T-helper 1 cell treated with Interleukin-12 subunit alpha and Interleukin-12 subunit beta and Interleukin-4 antibody, amounts not matched to agents 30 μg/mL and 1 μg/mL, for 36 hours (primary cell): ENCODE measurements around the gene NDUFS5.
"Not testable (repeated sequence)": the region's sequence is repeated elsewhere in the genome, so short reads cannot be mapped to it uniquely, and the experiment has no call there.

Experiments used
- H3K27ac Mint-ChIP-seq: one replicate; pipeline ENCODE4 v1.8.0; 2021; ENCODE audit warnings: mild to moderate bottlenecking, mixed read lengths
- H3K27me3 Mint-ChIP-seq: one replicate; pipeline ENCODE4 v1.8.0; 2021; ENCODE audit warnings: low read depth, mixed read lengths
- H3K36me3 Mint-ChIP-seq: one replicate; pipeline ENCODE4 v1.8.0; 2021; ENCODE audit warnings: low read depth, mixed read lengths
- H3K4me1 Mint-ChIP-seq: one replicate; pipeline ENCODE4 v1.8.0; 2021; ENCODE audit warnings: low read depth, mixed read lengths
- H3K4me3 Mint-ChIP-seq: one replicate; pipeline ENCODE4 v1.8.0; 2021; ENCODE audit warnings: mild to moderate bottlenecking, moderate library complexity, mixed read lengths
- H3K9me3 Mint-ChIP-seq: one replicate; pipeline ENCODE4 v1.8.0; 2021; ENCODE audit warnings: mixed read lengths

NDUFS5 gene

DNA sequence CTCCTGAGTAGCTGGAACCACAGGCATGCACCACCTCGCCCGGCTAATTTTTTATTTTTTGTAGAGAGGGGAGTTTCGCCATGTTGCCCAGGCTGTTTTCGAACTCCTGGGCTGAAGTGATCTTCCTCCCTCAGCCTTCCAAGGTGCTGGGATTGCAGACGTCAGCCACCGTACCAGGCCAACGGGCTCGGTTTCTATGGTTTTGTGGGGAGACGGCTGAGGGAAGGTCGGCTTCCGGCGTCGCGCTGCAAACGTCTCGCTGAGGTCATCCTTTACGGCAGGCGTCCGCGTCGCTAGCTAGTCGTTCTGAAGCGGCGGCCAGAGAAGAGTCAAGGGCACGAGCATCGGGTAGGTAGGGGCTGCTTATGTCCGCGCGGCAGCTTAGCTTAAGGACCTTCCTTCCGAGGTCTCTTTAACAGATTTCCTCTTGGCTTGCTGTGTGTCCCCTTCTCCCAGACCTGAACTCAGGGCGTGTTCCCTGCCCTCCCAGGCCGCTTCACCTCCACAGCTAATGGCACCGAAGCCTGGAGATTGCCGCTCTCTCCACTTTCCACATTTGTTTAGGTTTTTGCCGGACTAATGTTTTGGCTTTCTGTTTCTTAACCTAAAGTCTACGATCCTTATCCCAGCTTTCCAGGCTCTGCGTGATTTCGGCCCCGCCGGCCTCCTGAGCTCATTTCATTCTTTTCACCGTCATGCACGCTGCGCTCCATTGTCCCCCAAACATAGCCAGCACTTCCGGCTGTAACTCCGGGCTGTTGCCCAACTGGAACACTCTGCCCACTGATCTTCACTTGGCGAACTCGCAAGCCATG, at the start of gene NDUFS5:
TSS of gene NDUFS5 (plus strand) at position 300 of the 815 bp plus-strand sequence. CDS start 2,375 bp downstream, outside the sequence.
- peak within 1 kb of the TSS; percentile 96 for H3K27ac Mint-ChIP-seq
- peak within 1 kb of the TSS; percentile 97 for H3K4me3 Mint-ChIP-seq
- no peaks in the 10 kb centered on the region for H3K9me3 Mint-ChIP-seq
- peaks cover 17% of the 10 kb centered on the region for H3K4me1 Mint-ChIP-seq
- peaks cover 3% of the 10 kb centered on the region for H3K27me3 Mint-ChIP-seq
- peaks cover 14% of the 10 kb centered on the region for H3K36me3 Mint-ChIP-seq

DNA sequence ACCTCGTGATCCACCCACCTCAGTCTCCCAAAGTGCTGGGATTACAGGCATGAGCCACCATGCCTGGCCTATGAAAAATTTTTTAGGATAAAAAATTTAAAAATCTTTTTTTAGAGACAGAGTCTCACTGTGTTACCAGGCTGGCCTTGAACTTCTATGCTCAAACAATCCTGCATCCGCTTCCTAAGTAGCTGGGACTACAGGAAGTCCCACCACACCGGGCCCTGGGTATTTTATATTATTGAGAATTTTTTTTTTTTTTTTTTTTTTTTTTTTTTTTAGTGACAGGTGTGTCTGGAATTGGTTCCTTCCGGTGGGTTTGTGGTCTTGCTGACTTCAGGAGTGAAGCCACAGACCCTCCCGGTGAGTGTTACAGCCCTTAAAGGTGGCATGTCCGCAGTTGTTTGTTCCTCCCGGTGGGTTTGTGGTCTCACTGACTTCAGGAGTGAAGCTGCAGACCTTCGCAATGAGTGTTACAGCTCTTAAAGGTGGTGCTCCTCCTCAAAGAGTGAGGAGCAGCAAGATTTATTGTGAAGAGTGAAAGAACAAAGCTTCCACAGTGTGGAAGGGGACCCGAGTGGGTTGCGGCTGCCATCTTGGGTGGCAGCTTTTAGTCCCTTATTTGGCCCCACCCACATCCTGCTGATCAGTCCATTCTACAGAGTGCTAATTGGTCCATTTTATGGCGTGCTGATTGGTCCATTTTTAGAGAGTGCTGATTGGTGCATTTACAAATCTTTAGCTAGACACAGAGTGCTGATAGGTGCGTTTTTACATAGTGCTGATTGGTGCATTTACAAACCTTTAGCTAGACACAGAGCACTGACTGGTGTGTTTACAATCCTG, 48.5 kb upstream of the NDUFS5 start:
- H3K4me3 Mint-ChIP-seq: peak overlapping the region; percentile 40
- H3K27me3 Mint-ChIP-seq: not testable (repeated sequence)
- peak overlapping the region; percentile 88 for H3K27ac Mint-ChIP-seq
- peaks cover 11% of the 10 kb centered on the region for H3K36me3 Mint-ChIP-seq
- peaks cover 14% of the 10 kb centered on the region for H3K4me1 Mint-ChIP-seq
- peaks cover 18% of the 10 kb centered on the region for H3K9me3 Mint-ChIP-seq

DNA sequence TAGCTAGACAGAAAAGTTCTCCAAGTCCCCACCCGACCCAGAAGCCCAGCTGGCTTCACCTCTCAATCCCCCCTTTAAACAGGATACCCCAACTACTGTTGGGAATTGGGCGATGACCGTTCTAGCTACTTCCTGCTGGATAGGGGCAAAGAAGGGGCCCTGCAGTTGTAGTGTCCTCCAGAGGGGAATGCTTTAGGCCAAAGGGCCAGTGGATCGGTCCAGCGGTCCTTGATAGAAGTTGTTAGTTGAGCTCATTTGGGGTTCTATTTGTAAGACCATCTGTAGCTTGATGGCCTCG, 48.0 kb upstream of the NDUFS5 start:
- not testable (repeated sequence) for H3K27me3 Mint-ChIP-seq, H3K4me3 Mint-ChIP-seq
- H3K9me3 Mint-ChIP-seq: peaks cover 18% of the 10 kb centered on the region
- peak overlapping the region; percentile 88 for H3K27ac Mint-ChIP-seq
- peaks cover 11% of the 10 kb centered on the region for H3K36me3 Mint-ChIP-seq
- H3K4me1 Mint-ChIP-seq: peaks cover 13% of the 10 kb centered on the region

DNA sequence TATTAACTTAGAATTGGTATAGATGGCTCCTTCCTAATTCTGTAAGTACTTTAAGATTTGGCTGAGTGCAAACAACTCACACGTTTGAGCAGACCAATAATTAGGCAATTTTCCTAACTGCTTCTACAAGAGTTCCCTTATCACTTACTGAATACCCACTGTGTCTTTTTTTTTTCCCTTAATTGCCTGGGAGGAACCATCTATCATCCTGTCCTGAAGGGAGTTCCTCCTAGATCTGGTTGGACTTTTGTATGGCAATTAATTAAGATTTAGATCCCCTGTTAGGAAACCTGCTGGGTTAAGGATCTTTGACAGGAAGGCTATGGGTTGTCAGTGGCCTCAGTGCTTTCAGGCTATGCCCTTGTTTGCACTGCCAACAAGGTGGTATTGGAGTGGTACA, 46.8 kb upstream of the NDUFS5 start:
- H3K27ac Mint-ChIP-seq, H3K27me3 Mint-ChIP-seq, H3K4me3 Mint-ChIP-seq: not testable (repeated sequence)
- H3K36me3 Mint-ChIP-seq: peaks cover 11% of the 10 kb centered on the region
- H3K4me1 Mint-ChIP-seq: peaks cover 13% of the 10 kb centered on the region
- H3K9me3 Mint-ChIP-seq: peaks cover 18% of the 10 kb centered on the region

DNA sequence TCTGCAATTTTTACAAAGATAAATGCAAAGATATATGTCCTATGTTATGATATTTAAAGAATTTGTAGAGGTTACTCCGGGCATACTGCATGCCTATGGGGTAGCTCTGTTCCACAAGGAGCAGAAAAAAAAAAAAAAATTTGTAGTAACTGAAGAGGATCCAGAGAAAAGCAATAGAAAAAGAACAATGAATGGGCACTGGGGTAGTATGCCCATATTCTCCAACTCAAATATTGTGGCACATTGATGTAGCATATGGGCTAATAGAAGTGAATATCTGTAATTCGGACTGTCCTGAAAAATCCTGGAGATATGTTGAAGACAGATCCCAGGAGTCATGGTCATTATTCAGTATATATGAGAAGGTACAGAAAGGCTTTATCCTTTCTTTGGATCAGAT, 36.2 kb upstream of the NDUFS5 start:
- Mint-ChIP-seq H3K4me3 (peak overlapping the region; percentile 79), H3K4me1 (peaks cover 21% of the 10 kb centered on the region), H3K27ac (peak overlapping the region; percentile 74), H3K36me3 (peaks cover 14% of the 10 kb centered on the region), H3K9me3 (no peaks in the 10 kb centered on the region), H3K27me3 (no peaks in the 10 kb centered on the region)

DNA sequence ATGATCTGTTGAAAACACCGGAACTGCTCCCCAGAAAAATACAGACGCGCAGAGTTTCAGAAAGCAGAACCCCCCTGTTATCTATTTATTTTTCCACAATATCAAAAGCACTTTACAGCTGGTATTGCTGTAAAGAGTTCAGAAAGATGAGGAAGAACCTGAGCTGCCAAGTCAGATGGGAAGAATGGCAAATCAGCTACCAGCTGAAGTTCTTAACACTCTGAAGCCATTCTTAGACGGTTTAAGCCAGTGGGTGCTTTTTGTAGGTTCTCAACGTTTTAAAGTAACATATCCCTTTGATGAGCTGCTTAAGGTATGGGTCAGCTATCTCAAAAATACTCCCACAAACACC, 35.8 kb upstream of the NDUFS5 start:
- Mint-ChIP-seq H3K27me3 (no peaks in the 10 kb centered on the region), H3K9me3 (no peaks in the 10 kb centered on the region), H3K36me3 (peaks cover 17% of the 10 kb centered on the region), H3K27ac (peak overlapping the region; percentile 74), H3K4me3 (peak overlapping the region; percentile 79), H3K4me1 (peaks cover 24% of the 10 kb centered on the region)

DNA sequence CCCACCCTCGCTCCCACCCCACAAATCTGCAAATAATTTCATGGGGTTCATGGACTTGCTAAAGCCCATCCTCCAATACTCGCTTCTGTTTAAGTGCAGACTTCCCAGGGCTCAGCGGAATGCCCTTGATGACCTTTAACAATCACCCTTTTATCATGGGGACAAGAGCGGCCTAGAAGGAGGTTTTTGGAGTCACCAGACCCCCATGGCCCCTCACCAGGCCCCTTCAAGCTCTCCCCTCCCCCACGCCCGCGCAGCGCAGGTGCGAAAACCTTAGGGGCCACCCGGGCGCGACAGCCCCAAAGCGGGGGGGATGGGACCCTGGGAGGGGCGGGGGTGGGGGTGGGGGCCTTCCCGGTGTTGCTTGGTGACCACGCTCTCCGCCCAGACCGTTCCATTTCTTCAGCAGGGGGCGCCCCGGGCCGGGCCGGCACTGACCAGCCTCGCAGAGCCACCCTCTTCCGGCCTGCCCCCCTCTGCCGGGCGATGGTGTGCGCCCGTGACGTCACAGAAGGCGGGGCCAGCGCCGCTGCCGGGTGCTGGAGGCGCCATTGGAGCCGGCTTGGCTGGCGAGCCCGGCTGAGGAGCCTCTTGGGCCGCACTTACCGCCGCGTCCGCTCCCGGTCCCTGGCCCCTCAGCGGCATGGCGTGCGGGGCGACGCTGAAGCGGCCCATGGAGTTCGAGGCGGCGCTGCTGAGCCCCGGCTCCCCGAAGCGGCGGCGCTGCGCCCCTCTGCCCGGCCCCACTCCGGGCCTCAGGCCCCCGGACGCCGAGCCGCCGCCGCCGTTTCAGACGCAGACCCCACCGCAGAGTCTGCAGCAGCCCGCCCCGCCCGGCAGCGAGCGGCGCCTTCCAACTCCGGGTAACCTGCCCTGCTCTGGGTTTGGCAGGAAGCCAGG, 35.2 kb upstream of the NDUFS5 start, which contains the start of gene AKIRIN1:
TSS of gene AKIRIN1 (plus strand) at position 539 of the 900 bp plus-strand sequence. CDS start at position 644, 105 bp downstream.
- Mint-ChIP-seq H3K9me3 (no peaks in the 10 kb centered on the region), H3K27me3 (no peaks in the 10 kb centered on the region), H3K36me3 (peaks cover 19% of the 10 kb centered on the region), H3K27ac (peak within 1 kb of the TSS; percentile 74), H3K4me1 (peaks cover 28% of the 10 kb centered on the region), H3K4me3 (peak within 1 kb of the TSS; percentile 86)

DNA sequence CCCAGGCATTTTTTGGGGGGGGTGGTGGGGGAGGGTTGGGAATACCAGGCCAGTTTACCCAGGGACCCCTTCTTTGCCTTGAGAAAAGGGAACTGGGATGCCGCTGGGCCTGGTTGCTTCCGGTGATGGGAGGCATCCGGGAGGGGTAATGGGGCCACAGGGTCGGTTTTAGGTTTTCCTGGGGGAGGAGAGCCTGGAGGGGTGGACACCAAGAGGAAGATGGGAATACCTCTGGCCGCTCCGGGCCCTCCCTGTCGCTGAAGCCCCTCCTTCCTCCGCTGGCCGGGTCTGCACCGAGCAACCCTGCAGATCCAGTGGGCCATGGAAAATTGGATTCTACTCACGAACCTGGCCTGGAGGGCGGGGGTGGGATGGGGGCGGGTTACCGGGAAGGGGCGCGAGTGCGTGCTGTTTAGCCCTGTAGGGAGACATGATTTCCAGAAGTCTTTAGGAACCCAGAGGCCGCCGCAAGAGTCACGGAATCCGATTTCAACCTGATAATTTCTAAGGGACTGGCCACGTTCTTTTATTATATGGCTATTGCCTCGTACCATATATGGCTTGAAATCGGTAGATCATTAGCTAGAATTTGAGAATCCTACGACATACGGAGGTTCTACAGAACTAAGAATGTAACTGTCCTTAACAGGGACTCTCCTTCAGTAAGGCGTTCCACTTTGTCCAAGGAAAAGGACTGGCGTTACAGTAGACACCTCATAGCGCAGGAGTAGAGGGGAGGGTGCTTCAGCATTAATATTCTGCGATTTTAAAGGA, 34.3 kb upstream of the NDUFS5 start:
- peak overlapping the region; percentile 46 for H3K27ac Mint-ChIP-seq
- H3K4me3 Mint-ChIP-seq: peak overlapping the region; percentile 86
- no peaks in the 10 kb centered on the region for H3K9me3 Mint-ChIP-seq
- peaks cover 34% of the 10 kb centered on the region for H3K4me1 Mint-ChIP-seq
- peaks cover 23% of the 10 kb centered on the region for H3K36me3 Mint-ChIP-seq
- H3K27me3 Mint-ChIP-seq: no peaks in the 10 kb centered on the region

DNA sequence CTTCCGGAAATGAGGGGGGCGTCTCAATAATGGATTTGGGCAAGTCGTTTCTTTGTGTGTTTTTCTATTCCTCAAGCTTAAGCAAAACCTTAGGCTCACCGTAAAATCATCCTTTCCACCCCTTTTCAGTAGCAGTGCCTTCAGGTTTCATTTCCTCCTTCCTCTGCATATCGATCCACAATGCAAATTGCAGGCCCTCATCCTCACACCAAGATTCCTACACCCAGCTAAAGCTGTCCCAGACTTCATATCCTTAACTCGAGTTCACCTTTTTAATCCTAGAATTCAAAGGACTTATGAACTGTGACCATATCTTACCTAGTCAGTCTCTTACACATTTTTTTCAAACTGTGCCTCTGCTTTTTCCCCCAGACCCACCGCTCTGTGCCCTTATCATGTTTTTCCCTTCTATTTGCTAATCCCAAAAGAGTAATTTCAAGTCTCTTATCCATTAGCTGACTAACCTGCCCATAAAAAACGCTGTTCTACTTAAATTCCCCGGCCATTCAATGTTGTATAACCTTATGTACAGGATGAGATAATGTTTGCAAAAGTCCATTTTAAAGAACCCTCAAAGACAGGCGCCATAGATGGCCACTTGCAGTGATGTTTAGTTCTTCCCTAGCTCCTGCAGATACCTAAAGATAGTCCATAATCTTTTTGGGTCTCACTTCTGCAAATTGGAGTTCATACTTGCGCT, 33.6 kb upstream of the NDUFS5 start:
- peaks cover 28% of the 10 kb centered on the region for H3K36me3 Mint-ChIP-seq
- H3K27me3 Mint-ChIP-seq: no peaks in the 10 kb centered on the region
- H3K4me3 Mint-ChIP-seq: peak overlapping the region; percentile 86
- H3K4me1 Mint-ChIP-seq: peaks cover 40% of the 10 kb centered on the region
- no peaks in the 10 kb centered on the region for H3K9me3 Mint-ChIP-seq
- peak overlapping the region; percentile 46 for H3K27ac Mint-ChIP-seq

DNA sequence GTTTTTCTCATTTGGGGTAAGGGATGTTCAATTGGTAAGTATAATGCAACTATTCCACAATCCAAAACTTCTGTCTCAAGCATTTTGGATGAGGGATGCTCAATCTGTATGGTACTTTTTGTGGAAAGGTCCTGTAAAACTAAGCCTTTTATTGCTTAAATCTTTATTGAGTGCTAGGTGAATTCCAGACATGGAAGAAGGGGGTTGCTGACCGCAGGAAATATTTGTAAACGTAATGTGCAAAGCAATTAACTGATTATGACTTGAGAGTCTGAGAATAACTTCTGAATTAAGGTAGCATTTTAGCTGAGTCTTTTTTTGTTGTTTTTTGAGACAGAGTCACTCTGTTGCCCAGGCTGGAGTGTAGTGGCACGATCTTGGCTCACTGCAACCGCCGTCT, 32.0 kb upstream of the NDUFS5 start:
- H3K27ac Mint-ChIP-seq: peak overlapping the region; percentile 20
- H3K4me1 Mint-ChIP-seq: peaks cover 49% of the 10 kb centered on the region
- no peaks in the 10 kb centered on the region for H3K27me3 Mint-ChIP-seq
- H3K36me3 Mint-ChIP-seq: peaks cover 40% of the 10 kb centered on the region
- no peak overlapping the region for H3K4me3 Mint-ChIP-seq
- H3K9me3 Mint-ChIP-seq: no peaks in the 10 kb centered on the region

DNA sequence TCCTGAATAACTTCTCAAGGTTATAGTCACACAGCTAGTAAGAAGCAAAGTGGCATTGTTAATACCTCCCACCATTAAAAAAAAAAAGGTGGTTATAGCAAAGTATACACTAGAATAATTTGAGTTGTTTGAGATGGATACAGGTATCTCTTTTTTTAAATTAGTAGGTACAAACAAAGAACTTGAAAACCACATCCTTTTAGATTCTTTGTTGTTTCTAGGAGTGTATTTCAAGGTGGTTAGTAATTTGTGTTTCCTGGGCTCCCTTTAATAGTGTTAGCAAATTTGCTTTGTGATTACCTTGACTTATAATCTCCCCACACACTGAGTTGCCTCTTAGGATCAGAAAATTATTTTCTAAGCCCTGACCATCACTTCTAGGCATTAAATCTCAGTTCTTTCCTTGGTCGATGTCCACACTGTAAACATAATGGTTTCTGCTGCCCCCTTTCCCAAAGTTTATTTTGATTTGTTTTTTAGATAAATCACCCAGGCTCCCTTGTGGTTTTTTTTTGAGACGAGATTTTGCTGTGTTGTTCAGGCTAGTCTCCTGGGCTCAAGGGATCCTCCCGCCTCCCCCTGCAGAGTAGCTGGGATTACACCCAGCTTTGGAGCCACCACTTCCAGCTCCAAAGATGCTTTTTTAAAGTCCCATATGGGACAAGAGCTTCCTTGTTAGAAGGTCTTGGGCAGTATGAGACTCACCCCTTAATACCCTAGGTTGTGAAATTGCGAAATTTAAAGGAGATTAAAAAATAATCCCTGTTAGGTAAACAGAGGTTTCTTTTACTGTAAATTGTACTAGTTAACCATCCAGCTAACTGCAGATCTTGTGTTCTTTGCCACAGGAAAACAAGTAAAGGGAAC, 28.9 kb upstream of the NDUFS5 start:
- peaks cover 52% of the 10 kb centered on the region for H3K4me1 Mint-ChIP-seq
- no peaks in the 10 kb centered on the region for H3K9me3 Mint-ChIP-seq
- H3K4me3 Mint-ChIP-seq: peak overlapping the region; percentile 67
- H3K27me3 Mint-ChIP-seq: no peaks in the 10 kb centered on the region
- peaks cover 54% of the 10 kb centered on the region for H3K36me3 Mint-ChIP-seq
- peak overlapping the region; percentile 68 for H3K27ac Mint-ChIP-seq

DNA sequence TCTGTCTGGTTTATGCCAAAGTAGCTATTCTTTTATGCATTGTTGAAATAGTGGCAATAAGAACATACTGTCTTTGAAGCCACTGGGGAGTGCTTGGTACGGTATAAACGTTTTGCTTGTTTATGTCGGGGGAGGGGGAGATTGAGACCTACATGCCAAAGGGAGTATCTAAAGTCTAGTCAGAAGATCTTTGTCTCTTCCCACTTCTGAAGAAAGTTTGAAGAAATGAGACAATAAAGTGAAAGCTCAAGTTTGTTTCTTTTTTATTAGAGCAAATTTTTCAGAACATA, 28.3 kb upstream of the NDUFS5 start:
- Mint-ChIP-seq H3K27ac (peak overlapping the region; percentile 68), H3K9me3 (no peaks in the 10 kb centered on the region), H3K27me3 (no peaks in the 10 kb centered on the region), H3K4me1 (peaks cover 50% of the 10 kb centered on the region), H3K4me3 (peak overlapping the region; percentile 67), H3K36me3 (peaks cover 55% of the 10 kb centered on the region)
